SKM-1 (cell line): ENCODE measurements around the gene PLEKHG7.

Experiments used
- DNase-seq: peaks from one replicate; lab custom pipeline; 2025; ENCODE audit not compliant: unreplicated experiment; lab: John Stamatoyannopoulos, UW

The PLEKHG7 gene

GRCh38 chr12:92706594-92706993 is 3.8 kb downstream of the PLEKHG7 start:
- DNase-seq: no peak

GRCh38 chr12:92707926-92708325 is 5.1 kb downstream of the PLEKHG7 start:
- no peak for DNase-seq

GRCh38 chr12:92715625-92716024 is 12.8 kb downstream of the PLEKHG7 start:
- no peak for DNase-seq

- DNase-seq: peak; percentile 35
These were observed 14.4 kb downstream of the PLEKHG7 start for GRCh38 chr12:92717202-92717601.

GRCh38 chr12:92718483-92718990 is 15.7 kb downstream of the PLEKHG7 start:
- DNase-seq: no peak

GRCh38 chr12:92719674-92720073 is 16.9 kb downstream of the PLEKHG7 start:
- DNase-seq: no peak

GRCh38 chr12:92721130-92721529 is 18.3 kb downstream of the PLEKHG7 start:
- DNase-seq: no peak

- no peak for DNase-seq
These were observed 18.9 kb downstream of the PLEKHG7 start for GRCh38 chr12:92721656-92722055.

- DNase-seq: no peak
These were observed 20.1 kb downstream of the PLEKHG7 start for GRCh38 chr12:92722897-92723296.

GRCh38 chr12:92726850-92727249 is 24.1 kb downstream of the PLEKHG7 start:
- no peak for DNase-seq

- DNase-seq: no peak
These were observed 27.1 kb downstream of the PLEKHG7 start for GRCh38 chr12:92729773-92730305.

- no peak for DNase-seq
These were observed 28.0 kb downstream of the PLEKHG7 start for GRCh38 chr12:92730758-92731157.

- no peak for DNase-seq
These were observed 29.4 kb downstream of the PLEKHG7 start for GRCh38 chr12:92732216-92732615.

- no peak for DNase-seq
These were observed 29.9 kb downstream of the PLEKHG7 start for GRCh38 chr12:92732716-92733115.

GRCh38 chr12:92733181-92733580 is 30.4 kb downstream of the PLEKHG7 start:
- no peak for DNase-seq

GRCh38 chr12:92733661-92734060 is 30.9 kb downstream of the PLEKHG7 start:
- DNase-seq: no peak

- DNase-seq: no peak
These were observed 32.4 kb downstream of the PLEKHG7 start for GRCh38 chr12:92735131-92735721.

GRCh38 chr12:92736605-92737004 is 33.8 kb downstream of the PLEKHG7 start:
- no peak for DNase-seq

- DNase-seq: no peak
These were observed 35.4 kb downstream of the PLEKHG7 start for GRCh38 chr12:92737855-92738850.

GRCh38 chr12:92739113-92739512 is 36.3 kb downstream of the PLEKHG7 start:
- DNase-seq: no peak

- no peak for DNase-seq
These were observed 37.6 kb downstream of the PLEKHG7 start for GRCh38 chr12:92740411-92740810.

GRCh38 chr12:92743026-92743425 is 40.2 kb downstream of the PLEKHG7 start:
- no peak for DNase-seq
